Calu3 (cell line): Measurements from ENCODE around the gene BAIAP3. TPM values are rescaled to one million over a fixed set of nuclear protein-coding genes. Genes with fewer than 3 reads are reported as not detected.

ENCODE experiments used
- BruUV-seq: library from RNA; stranded (reverse); fragments of 400-500 nt; replicated peaks from 2 replicates; lab custom pipeline; 2021; lab: Mats Ljungman, UMichigan
- CTCF ChIA-PET: fragments of 300-600 bp; sonication (Branson Sonifier 250); formaldehyde crosslinking; loops from one replicate; lab custom pipeline; 2022; ENCODE audit warnings: antibody characterized with exemption; lab: Charles Lee
- DNase-seq: peaks from one replicate; pipeline ENCODE4 v3.0.0; 2022
- H3K27ac Mint-ChIP-seq: one replicate; pipeline ENCODE4 v1.8.0; 2022; ENCODE audit warnings: mixed read lengths; ENCODE audit not compliant: unreplicated experiment
- H3K27me3 Mint-ChIP-seq: one replicate; pipeline ENCODE4 v1.8.0; 2022; ENCODE audit warnings: mixed read lengths; ENCODE audit not compliant: unreplicated experiment
- H3K36me3 Mint-ChIP-seq: one replicate; pipeline ENCODE4 v1.8.0; 2022; ENCODE audit warnings: mild to moderate bottlenecking, moderate library complexity, mixed read lengths; ENCODE audit not compliant: insufficient read depth, unreplicated experiment
- H3K4me1 Mint-ChIP-seq: one replicate; pipeline ENCODE4 v1.8.0; 2022; ENCODE audit warnings: mild to moderate bottlenecking, low read depth, mixed read lengths; ENCODE audit not compliant: unreplicated experiment
- H3K4me3 Mint-ChIP-seq: one replicate; pipeline ENCODE4 v1.8.0; 2022; ENCODE audit warnings: mild to moderate bottlenecking, low read depth, moderate library complexity, mixed read lengths; ENCODE audit not compliant: unreplicated experiment
- H3K9me3 Mint-ChIP-seq: one replicate; pipeline ENCODE4 v1.8.0; 2022; ENCODE audit warnings: low read depth, mixed read lengths; ENCODE audit not compliant: unreplicated experiment
- intact Hi-C: fragments of 100-400 bp; cut with micrococcal nuclease; formaldehyde crosslinking; loops from one replicate; pipeline ENCODE4 v1.10.0; 2022; ENCODE audit not compliant: unreplicated experiment
- total RNA-seq: library from RNA; stranded (reverse); gene quantifications from 2 replicates; pipeline ENCODE4 v1.2.3, GENCODE V29; 2022
- TF ChIP-seq, protein P1 (sequence below): fragments of 200-600 bp; IDR thresholded peaks from one replicate; pipeline ENCODE4 v1.8.0; 2022; ENCODE audit warnings: antibody characterized with exemption; ENCODE audit not compliant: unreplicated experiment

The BAIAP3 gene
- total RNA-seq, 1 experiment from 2014 or later: 2.4 TPM

DNA sequence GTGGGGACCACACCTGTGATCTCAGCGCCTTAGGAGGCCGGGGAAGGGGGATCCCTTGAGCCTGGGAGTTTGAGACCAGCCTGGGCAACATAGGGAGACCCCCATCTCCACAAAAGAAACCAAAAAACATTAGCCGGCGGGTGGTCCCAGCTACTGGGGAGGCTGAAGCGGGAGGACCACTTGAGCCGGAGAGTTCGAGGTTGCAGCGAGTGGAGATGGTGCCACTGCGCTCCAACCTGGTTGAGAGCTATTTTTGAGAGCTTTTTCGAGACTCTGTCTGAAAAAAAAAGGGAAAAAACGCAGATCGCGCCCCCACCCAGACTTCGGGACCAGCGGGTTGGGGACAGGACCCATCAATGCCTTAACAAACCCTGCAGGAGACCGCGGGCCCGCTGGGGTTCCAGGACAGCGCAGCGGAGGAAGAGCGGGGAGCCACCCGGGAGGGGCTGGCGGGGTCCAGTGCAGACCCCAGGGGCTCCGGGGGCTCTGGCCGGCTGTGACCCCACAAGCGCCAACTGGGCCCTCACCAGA, 762 bp upstream of the BAIAP3 start:
- peaks cover 32% of the 10 kb centered on the region for H3K27me3 Mint-ChIP-seq
- TF ChIP-seq, protein P1, sequence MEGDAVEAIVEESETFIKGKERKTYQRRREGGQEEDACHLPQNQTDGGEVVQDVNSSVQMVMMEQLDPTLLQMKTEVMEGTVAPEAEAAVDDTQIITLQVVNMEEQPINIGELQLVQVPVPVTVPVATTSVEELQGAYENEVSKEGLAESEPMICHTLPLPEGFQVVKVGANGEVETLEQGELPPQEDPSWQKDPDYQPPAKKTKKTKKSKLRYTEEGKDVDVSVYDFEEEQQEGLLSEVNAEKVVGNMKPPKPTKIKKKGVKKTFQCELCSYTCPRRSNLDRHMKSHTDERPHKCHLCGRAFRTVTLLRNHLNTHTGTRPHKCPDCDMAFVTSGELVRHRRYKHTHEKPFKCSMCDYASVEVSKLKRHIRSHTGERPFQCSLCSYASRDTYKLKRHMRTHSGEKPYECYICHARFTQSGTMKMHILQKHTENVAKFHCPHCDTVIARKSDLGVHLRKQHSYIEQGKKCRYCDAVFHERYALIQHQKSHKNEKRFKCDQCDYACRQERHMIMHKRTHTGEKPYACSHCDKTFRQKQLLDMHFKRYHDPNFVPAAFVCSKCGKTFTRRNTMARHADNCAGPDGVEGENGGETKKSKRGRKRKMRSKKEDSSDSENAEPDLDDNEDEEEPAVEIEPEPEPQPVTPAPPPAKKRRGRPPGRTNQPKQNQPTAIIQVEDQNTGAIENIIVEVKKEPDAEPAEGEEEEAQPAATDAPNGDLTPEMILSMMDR: no peak
- peaks cover 20% of the 10 kb centered on the region for H3K36me3 Mint-ChIP-seq
- H3K27ac Mint-ChIP-seq: no peak overlapping the region
- H3K9me3 Mint-ChIP-seq: no peaks in the 10 kb centered on the region
- no TSS peak for BruUV-seq
- H3K4me3 Mint-ChIP-seq: no peak overlapping the region
- CTCF ChIA-PET: interaction anchor here (2.0 kb wide), 1 partner anchor 10 kb away, joined by 14 read pairs; no protein-coding TSS in a partner anchor
- peaks cover 8% of the 10 kb centered on the region for H3K4me1 Mint-ChIP-seq
- DNase-seq: no peak
- intact Hi-C loops: no loop called here

DNA sequence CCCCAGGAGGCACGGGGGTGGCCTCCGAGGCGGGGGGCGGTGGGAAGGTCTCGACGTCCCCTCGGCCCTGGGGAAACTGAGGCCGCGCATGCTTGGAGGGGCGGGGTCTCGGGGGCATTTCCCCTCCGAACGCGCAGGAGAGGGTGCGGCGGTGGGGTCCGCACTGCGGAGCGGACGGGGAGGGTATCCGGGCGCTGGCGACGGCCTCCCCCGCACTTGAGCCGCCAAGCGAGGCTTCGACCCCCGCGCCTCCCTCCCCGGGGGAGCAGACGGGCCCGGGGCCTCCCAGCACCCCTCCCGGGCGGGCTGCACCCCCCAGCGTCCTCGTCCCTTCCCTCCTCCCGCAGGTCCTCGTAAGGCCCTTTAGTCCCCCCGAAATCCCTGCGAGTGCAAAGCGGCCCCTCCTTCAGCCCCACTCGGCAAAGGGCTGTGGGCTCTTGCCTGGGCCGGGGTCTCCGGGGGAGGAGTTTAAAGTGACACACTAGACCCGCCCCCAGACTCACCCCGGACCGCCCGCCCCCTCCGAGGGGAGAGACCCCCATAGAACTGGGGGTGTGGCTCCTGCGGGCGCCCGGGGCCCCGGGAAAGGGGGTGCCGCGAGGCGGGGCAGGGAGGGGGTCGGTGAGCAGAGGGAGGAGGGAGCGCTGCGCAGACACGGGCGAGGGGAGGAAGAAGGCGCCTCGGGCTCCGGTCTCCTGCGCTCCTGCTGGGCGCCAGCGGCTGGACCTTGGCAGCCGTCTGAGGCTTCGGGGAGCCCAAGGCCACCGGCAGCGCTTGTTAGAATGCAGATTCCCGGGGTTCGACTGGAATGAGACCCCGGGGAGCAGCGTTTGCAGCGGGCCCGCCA, 632 bp downstream of the BAIAP3 start:
- TF ChIP-seq, protein P1: no peak
- H3K4me3 Mint-ChIP-seq: no peak overlapping the region
- peaks cover 19% of the 10 kb centered on the region for H3K36me3 Mint-ChIP-seq
- CTCF ChIA-PET: no interaction called here
- BruUV-seq: no TSS peak
- DNase-seq: no peak
- intact Hi-C loops: no loop called here
- no peak overlapping the region for H3K27ac Mint-ChIP-seq
- peaks cover 32% of the 10 kb centered on the region for H3K27me3 Mint-ChIP-seq
- H3K4me1 Mint-ChIP-seq: peaks cover 8% of the 10 kb centered on the region
- H3K9me3 Mint-ChIP-seq: no peaks in the 10 kb centered on the region

GRCh38 chr16:1334739-1335138, 1.3 kb downstream of the BAIAP3 start:
- Mint-ChIP-seq H3K4me3 (no peak overlapping the region), H3K4me1 (peaks cover 8% of the 10 kb centered on the region), H3K9me3 (no peaks in the 10 kb centered on the region), H3K36me3 (peaks cover 19% of the 10 kb centered on the region), H3K27me3 (peaks cover 32% of the 10 kb centered on the region), H3K27ac (no peak overlapping the region)
- DNase-seq: no peak
- BruUV-seq: no TSS peak
- intact Hi-C loops: no loop called here
- TF ChIP-seq, protein P1: no peak
- CTCF ChIA-PET: no interaction called here

DNA sequence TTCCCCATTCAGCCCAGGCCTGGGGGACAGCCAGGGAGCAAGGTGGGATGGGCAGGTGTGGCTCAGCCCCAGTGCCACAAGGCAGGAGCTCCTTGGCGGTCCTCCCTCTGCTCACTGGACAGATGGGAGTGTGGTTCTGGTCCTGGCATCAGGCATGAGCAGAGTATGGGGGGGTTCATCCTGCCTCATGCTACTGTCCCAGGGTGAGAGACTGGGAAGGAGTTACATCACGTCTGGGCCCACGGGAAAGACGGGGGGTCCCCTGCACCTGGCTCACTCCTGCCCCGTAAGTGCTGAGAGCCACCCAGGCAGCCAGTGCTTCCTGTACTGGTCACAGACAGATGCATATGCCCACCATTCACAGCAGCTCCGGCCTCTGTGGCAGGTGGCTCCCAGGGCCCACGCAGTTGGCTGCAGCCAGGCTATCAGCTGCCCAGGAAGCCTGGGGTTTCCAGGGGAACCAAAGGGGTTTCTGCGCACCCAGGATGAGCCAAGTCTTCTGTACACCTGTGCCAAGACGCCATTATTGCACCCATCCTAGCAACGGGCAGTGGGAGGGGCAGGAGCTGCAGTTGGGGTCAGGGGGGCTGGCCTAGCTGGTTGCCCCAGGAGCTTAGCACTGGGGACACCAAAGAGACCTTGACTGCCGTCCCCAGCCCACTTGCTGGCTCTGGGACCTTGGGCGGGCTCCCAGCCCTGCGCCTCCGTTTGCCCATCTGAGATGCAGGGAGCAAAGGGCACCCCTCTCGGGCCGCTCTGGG, 1.9 kb downstream of the BAIAP3 start:
- BruUV-seq: no TSS peak
- no peak overlapping the region for H3K27ac Mint-ChIP-seq
- no peak for DNase-seq
- H3K36me3 Mint-ChIP-seq: peaks cover 19% of the 10 kb centered on the region
- no peak overlapping the region for H3K4me3 Mint-ChIP-seq
- CTCF ChIA-PET: no interaction called here
- TF ChIP-seq, protein P1: no peak
- intact Hi-C loops: no loop called here
- no peaks in the 10 kb centered on the region for H3K9me3 Mint-ChIP-seq
- peaks cover 32% of the 10 kb centered on the region for H3K27me3 Mint-ChIP-seq
- H3K4me1 Mint-ChIP-seq: peaks cover 8% of the 10 kb centered on the region
